ENCODE data around the gene MRPS10. TPM values are rescaled to one million over a fixed set of nuclear protein-coding genes. Genes with fewer than 3 reads are reported as not detected.
A peak's percentile ranks its signal among the peaks of the same experiment; 100 is the strongest.
"Not testable (repeated sequence)": the region's sequence is repeated elsewhere in the genome, so short reads cannot be mapped to it uniquely, and the experiment has no call there.

The MRPS10 gene
- total RNA-seq, 1 donor from 2014 or later: 5.4 TPM

DNA sequence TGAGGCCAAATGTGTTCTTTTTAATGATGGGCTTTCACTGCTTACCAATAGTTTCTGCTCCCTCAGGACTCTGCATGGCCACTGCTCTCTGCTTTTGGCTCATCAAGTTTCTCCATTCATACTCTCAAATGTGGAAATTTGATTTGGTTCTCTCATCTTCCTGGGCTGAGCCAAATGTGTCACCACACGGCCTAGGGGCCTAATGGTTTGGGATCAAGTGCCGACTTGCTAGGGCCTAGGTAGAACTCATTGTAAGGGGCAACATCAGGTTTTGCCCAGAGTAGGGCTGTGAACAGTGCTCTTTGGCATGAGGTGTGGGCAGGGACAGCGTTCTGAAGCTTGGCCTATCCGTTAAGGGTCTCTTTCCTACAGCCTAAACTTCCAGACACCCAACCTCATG, 3.9 kb upstream of the MRPS10 start:
- H3K9me3 ChIP-seq: no peaks in the 10 kb centered on the region
- no peaks in the 10 kb centered on the region for H3K27me3 ChIP-seq
- TF ChIP-seq CTCF (IDR thresholded peaks at IDR 0.05): no peak
- intact Hi-C loops (cut with DNase I): no loop called here
- DNase-seq (ENCODE audit: low spot score in 2 of 2): no peak
- no peak overlapping the region for H3K4me3 ChIP-seq
- H3K4me1 ChIP-seq: peaks cover 2% of the 10 kb centered on the region in 2 donors
- H3K36me3 ChIP-seq: no peaks in the 10 kb centered on the region
- H3K27ac ChIP-seq: no peak overlapping the region

GRCh38 chr6:42220807-42221206, 3.1 kb upstream of the MRPS10 start:
- H3K36me3 ChIP-seq: no peaks in the 10 kb centered on the region
- H3K27ac ChIP-seq: no peak overlapping the region
- no peaks in the 10 kb centered on the region for H3K9me3 ChIP-seq
- H3K27me3 ChIP-seq: no peaks in the 10 kb centered on the region
- TF ChIP-seq CTCF (IDR thresholded peaks at IDR 0.05): no peak
- H3K4me1 ChIP-seq: peaks cover 3 to 4% of the 10 kb centered on the region in 2 donors
- intact Hi-C loops (cut with DNase I): no loop called here
- DNase-seq (ENCODE audit: low spot score in 2 of 2): no peak
- H3K4me3 ChIP-seq: no peak overlapping the region

DNA sequence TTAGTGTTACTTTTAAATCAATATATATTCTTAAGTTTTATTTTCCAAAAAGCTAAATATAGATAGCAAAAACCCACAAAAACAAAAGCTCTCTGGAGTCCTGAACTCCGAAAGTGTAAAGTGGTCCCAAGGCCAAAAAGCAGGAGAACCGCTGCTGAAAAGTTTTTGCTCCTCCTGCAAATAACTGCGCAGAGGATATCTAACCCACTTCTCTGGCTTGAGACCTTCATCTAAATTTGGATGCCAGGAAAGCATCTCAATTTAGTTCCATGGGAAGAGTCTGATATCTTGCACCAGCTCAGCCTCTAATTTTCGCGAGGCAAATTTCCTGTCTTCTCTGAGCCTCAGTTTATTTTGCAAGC, 523 bp downstream of the MRPS10 start:
- TF ChIP-seq CTCF (IDR thresholded peaks at IDR 0.05): no peak
- intact Hi-C loops (cut with DNase I): loop anchor here (1.0 to 10.0 kb wide), 6 partner anchors 166 to 1298 kb away; partner anchors contain the start of genes BYSL, LRRC73, MED20 and POLR1C
- peak overlapping the region; percentile 61 to 72 for H3K27ac ChIP-seq
- peak overlapping the region; percentile 59 to 80 for H3K4me3 ChIP-seq
- DNase-seq (ENCODE audit: low spot score in 2 of 2): no peak
- H3K36me3 ChIP-seq: peaks cover 8 to 20% of the 10 kb centered on the region in 2 donors
- H3K4me1 ChIP-seq: peaks cover 3 to 4% of the 10 kb centered on the region in 2 donors
- H3K27me3 ChIP-seq: no peaks in the 10 kb centered on the region
- H3K9me3 ChIP-seq: no peaks in the 10 kb centered on the region

GRCh38 chr6:42216495-42216894, 1.2 kb downstream of the MRPS10 start:
- not testable (repeated sequence) for H3K9me3 ChIP-seq; H3K27me3 ChIP-seq; H3K27ac ChIP-seq; H3K4me1 ChIP-seq; DNase-seq (ENCODE audit: low spot score in 2 of 2)
- intact Hi-C loops (cut with DNase I): loop anchor here (2.0 to 10.0 kb wide), 4 partner anchors 166 to 1298 kb away; partner anchors contain the start of genes LRRC73, POLR1C, TAF8 and TOMM6
- Histone ChIP-seq H3K36me3 (peaks cover 15 to 27% of the 10 kb centered on the region in 2 donors), H3K4me3 (peak overlapping the region in 1 of 2 donors; percentile 80)

GRCh38 chr6:42212442-42212841, 5.2 kb downstream of the MRPS10 start:
- no peak overlapping the region for H3K27ac ChIP-seq
- TF ChIP-seq CTCF (IDR thresholded peaks at IDR 0.05): no peak
- intact Hi-C loops (cut with DNase I): loop anchor here (10.0 kb wide), 1 partner anchor 1302 kb away; the partner anchor contains the start of genes LRRC73, POLR1C and YIPF3

GRCh38 chr6:42211726-42212125, 5.9 kb downstream of the MRPS10 start:
- no peak for DNase-seq (ENCODE audit: low spot score in 2 of 2)
- Histone ChIP-seq H3K4me1 (peaks cover 3 to 4% of the 10 kb centered on the region in 2 donors), H3K9me3 (no peaks in the 10 kb centered on the region), H3K4me3 (no peak overlapping the region), H3K27ac (no peak overlapping the region), H3K36me3 (peaks cover 49 to 64% of the 10 kb centered on the region in 2 donors), H3K27me3 (no peaks in the 10 kb centered on the region)
- no peak for TF ChIP-seq CTCF (IDR thresholded peaks at IDR 0.05)
- intact Hi-C loops (cut with DNase I): loop anchor here (10.0 kb wide), 1 partner anchor 1303 kb away; the partner anchor contains the start of genes LRRC73, POLR1C and YIPF3

More at GRCh38 chr6:42212442-42212841, 5.2 kb downstream of the MRPS10 start:
- Histone ChIP-seq H3K36me3 (peaks cover 49 to 63% of the 10 kb centered on the region in 2 donors), H3K9me3 (no peaks in the 10 kb centered on the region), H3K4me3 (no peak overlapping the region), H3K4me1 (peaks cover 3 to 4% of the 10 kb centered on the region in 2 donors), H3K27me3 (no peaks in the 10 kb centered on the region)
- no peak for DNase-seq (ENCODE audit: low spot score in 2 of 2)
